ENCODE data around the gene SNX5. TPM values are rescaled to one million over a fixed set of nuclear protein-coding genes. Genes with fewer than 3 reads are reported as not detected.

SNX5 gene
- total RNA-seq, 1 experiment from 2014 or later = 159 TPM

DNA sequence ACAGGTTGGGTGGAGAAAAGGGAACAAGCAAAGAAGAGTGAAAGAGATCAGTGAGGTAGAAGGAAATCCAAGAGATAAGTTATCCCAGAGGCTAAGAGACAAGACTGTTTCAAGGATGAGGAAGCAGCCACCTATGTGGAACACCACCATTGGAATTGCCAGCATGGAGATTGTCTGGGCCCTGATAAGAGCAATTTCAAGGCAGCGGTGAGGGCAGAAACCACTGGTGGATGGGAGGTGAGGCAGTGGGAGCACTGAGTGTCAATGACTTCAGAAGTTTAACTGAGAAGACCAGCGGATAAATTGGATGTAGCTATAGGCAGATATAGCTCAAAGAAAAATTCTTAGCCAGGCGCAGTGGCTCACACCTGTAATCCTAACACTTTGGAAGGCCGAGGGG lies 56.7 kb downstream of the SNX5 start:
- no peak overlapping the region for H2AFZ ChIP-seq (ENCODE audit: low read depth, low read length, poor library complexity, severe bottlenecking)
- ATAC-seq = no peak
- H3K36me3 ChIP-seq (ENCODE audit: control insufficient read depth in 1 of 2, insufficient read depth in 2 of 2, low read length in 2 of 2) = no peaks in the 10 kb centered on the region
- H3K4me1 ChIP-seq (ENCODE audit: control insufficient read depth in 1 of 2, insufficient read depth in 2 of 2, low read length in 2 of 2) = no peaks in the 10 kb centered on the region
- H3K9me3 ChIP-seq (ENCODE audit: control insufficient read depth in 1 of 2, insufficient read depth in 1 of 2, low read depth in 1 of 2, low read length in 2 of 2) = no peaks in the 10 kb centered on the region
- TF ChIP-seq REST (IDR thresholded peaks at IDR 0.05; ENCODE audit: low read depth) (no peak), YY1 (IDR thresholded peaks at IDR 0.05; ENCODE audit: extremely low read depth, insufficient replicate concordance, low read depth, low read length) (no peak), ZFX (IDR thresholded peaks at IDR 0.05) (no peak), ELF1 (IDR thresholded peaks at IDR 0.05; ENCODE audit: borderline replicate concordance, low read depth) (no peak), EZH2phosphoT487 (IDR thresholded peaks at IDR 0.05; ENCODE audit: borderline replicate concordance) (no peak), FOSL1 (IDR thresholded peaks at IDR 0.05; ENCODE audit: low read depth) (no peak)
- no TSS peak for BruUV-seq (replicated peaks)
- H3K4me2 ChIP-seq (ENCODE audit: low read length) = no peak overlapping the region
- ChIA-PET POLR2A (no interaction called here), RAD21 (ENCODE audit: low non-redundant PET in 1 of 2, low total read pairs in 2 of 2, uncharacterized antibody in 2 of 2, unreplicated experiment in 2 of 2) (no interaction called here), CTCF (no interaction called here)
- no peak overlapping the region for H3K4me3 ChIP-seq (replicated peaks in 1 of 2; ENCODE audit: low read depth in 1 of 2, low read length in 2 of 2)
- no peaks in the 10 kb centered on the region for H3K79me2 ChIP-seq (ENCODE audit: insufficient read depth, low read length)
- intact Hi-C loops (cut with micrococcal nuclease) = no loop called here
- DNase-seq (ENCODE audit: low read depth, low spot score) = no peak
- no peaks in the 10 kb centered on the region for H3K27me3 ChIP-seq (ENCODE audit: insufficient read depth, low read length)
- no peak overlapping the region for H3K9ac ChIP-seq (ENCODE audit: low read length)
- H4K20me1 ChIP-seq (ENCODE audit: insufficient read depth) = no peaks in the 10 kb centered on the region
- H3K27ac ChIP-seq (ENCODE audit: low read depth, low read length) = no peak overlapping the region
- H3K9me2 ChIP-seq (ENCODE audit: insufficient read depth) = no peaks in the 10 kb centered on the region

- no peak for DNase-seq (ENCODE audit: low read depth, low spot score)
- BruUV-seq (replicated peaks) = no TSS peak
- TF ChIP-seq POLR2AphosphoS5 (IDR thresholded peaks at IDR 0.05; ENCODE audit: low read depth, low read length) = no peak
- no peak for TF ChIP-seq EZH2 (IDR thresholded peaks at IDR 0.05)
- TF ChIP-seq, protein P1, sequence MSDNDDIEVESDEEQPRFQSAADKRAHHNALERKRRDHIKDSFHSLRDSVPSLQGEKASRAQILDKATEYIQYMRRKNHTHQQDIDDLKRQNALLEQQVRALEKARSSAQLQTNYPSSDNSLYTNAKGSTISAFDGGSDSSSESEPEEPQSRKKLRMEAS (IDR thresholded peaks at IDR 0.05) = no peak
- TF ChIP-seq CTCF (IDR thresholded peaks at IDR 0.05 in 2 of 3, conservative IDR thresholded peaks at IDR 0.05 in 1 of 3; ENCODE audit: borderline replicate concordance in 1 of 3, insufficient read depth in 1 of 3, low read depth in 2 of 3, low read length in 2 of 3) = no peak
- TF ChIP-seq ZNF274 (IDR thresholded peaks at IDR 0.05; ENCODE audit: low read depth, low read length) = no peak
- TF ChIP-seq RAD21 (IDR thresholded peaks at IDR 0.05; ENCODE audit: low read depth) = no peak
Observed at GRCh38 chr20:17910828-17911294, 57.7 kb downstream of the SNX5 start.

More at GRCh38 chr20:17910828-17911294, 57.7 kb downstream of the SNX5 start:
- no peaks in the 10 kb centered on the region for H3K79me2 ChIP-seq (ENCODE audit: insufficient read depth, low read length)
- no peak overlapping the region for H3K4me2 ChIP-seq (ENCODE audit: low read length)
- ChIA-PET CTCF (no interaction called here), POLR2A (no interaction called here), RAD21 (ENCODE audit: low non-redundant PET in 1 of 2, low total read pairs in 2 of 2, uncharacterized antibody in 2 of 2, unreplicated experiment in 2 of 2) (no interaction called here)
- no peaks in the 10 kb centered on the region for H3K9me3 ChIP-seq (ENCODE audit: control insufficient read depth in 1 of 2, insufficient read depth in 1 of 2, low read depth in 1 of 2, low read length in 2 of 2)
- H3K9me2 ChIP-seq (ENCODE audit: insufficient read depth) = no peaks in the 10 kb centered on the region
- no peak overlapping the region for H3K9ac ChIP-seq (ENCODE audit: low read length)
- H3K36me3 ChIP-seq (ENCODE audit: control insufficient read depth in 1 of 2, insufficient read depth in 2 of 2, low read length in 2 of 2) = no peaks in the 10 kb centered on the region
- H3K4me1 ChIP-seq (ENCODE audit: control insufficient read depth in 1 of 2, insufficient read depth in 2 of 2, low read length in 2 of 2) = no peaks in the 10 kb centered on the region
- no peak overlapping the region for H3K27ac ChIP-seq (ENCODE audit: low read depth, low read length)
- H3K27me3 ChIP-seq (ENCODE audit: insufficient read depth, low read length) = no peaks in the 10 kb centered on the region
- intact Hi-C loops (cut with micrococcal nuclease) = no loop called here
- no peaks in the 10 kb centered on the region for H4K20me1 ChIP-seq (ENCODE audit: insufficient read depth)
- ATAC-seq = no peak
- H3K4me3 ChIP-seq (replicated peaks in 1 of 2; ENCODE audit: low read depth in 1 of 2, low read length in 2 of 2) = no peak overlapping the region
- H2AFZ ChIP-seq (ENCODE audit: low read depth, low read length, poor library complexity, severe bottlenecking) = no peak overlapping the region

Measured in HCT116 (cell line).